Muscle of leg (tissue), 11 donors: ENCODE results near the gene STOM. TPM values are rescaled to one million over a fixed set of nuclear protein-coding genes. Genes with fewer than 3 reads are reported as not detected.
"Not testable (repeated sequence)": the region's sequence is repeated elsewhere in the genome, so short reads cannot be mapped to it uniquely, and the experiment has no call there.

ENCODE experiments used
- DNase-seq: peaks from one replicate; pipeline ENCODE4 v3.0.0; 2013
- H3K27ac ChIP-seq: one replicate; pipeline ENCODE4 v1.5.1; 2013; ENCODE audit warnings: mild to moderate bottlenecking, low read length, control low read depth
- H3K27me3 ChIP-seq: one replicate; pipeline ENCODE4 v1.6.1; 2013; ENCODE audit warnings: low read length; ENCODE audit not compliant: control insufficient read depth, insufficient read depth
- H3K36me3 ChIP-seq: one replicate; pipeline ENCODE4 v1.6.1; 2013; ENCODE audit warnings: low read length; ENCODE audit not compliant: control insufficient read depth, insufficient read depth
- H3K4me1 ChIP-seq: one replicate; pipeline ENCODE4 v1.6.1; 2013; ENCODE audit warnings: low read length; ENCODE audit not compliant: control insufficient read depth, insufficient read depth
- H3K4me3 ChIP-seq: one replicate; pipeline ENCODE4 v1.5.1; 2013; ENCODE audit warnings: low read length, control low read depth
- H3K9me3 ChIP-seq: replicated peaks from 2 replicates; pipeline ENCODE4 v1.6.1; 2013; ENCODE audit warnings: low read depth, low read length; ENCODE audit not compliant: control insufficient read depth
- WGBS: methylation state at CpG from one replicate; pipeline ENCODE4 v1.1.5; 2013; ENCODE audit warnings: missing lambda C conversion rate; ENCODE audit not compliant: insufficient coverage; 5-methylcytosine and 5-hydroxymethylcytosine counted together
- polyA plus RNA-seq, 8 donors: library from polyadenylated mRNA; unstranded; fragments of 120-200 nt; gene quantifications; one replicate each; pipeline versions ENCODE4 v1.2.1 to v1.2.3, GENCODE V29; 2013; ENCODE audit warnings: inconsistent platforms in 1 of 8, low replicate concordance in 1 of 8; ENCODE audit not compliant: insufficient read length in 8 of 8, insufficient read depth in 1 of 8
- total RNA-seq: library from RNA; stranded (reverse); fragments of 120-200 nt; gene quantifications from one replicate; pipeline ENCODE4 v1.2.4, GENCODE V29; 2013

The STOM gene
- total and polyA plus RNA-seq, 9 donors = 51.7 to 94.5 (median 76.0) TPM

GRCh38 chr9:121294866-121295661, 75.0 kb downstream of the STOM start:
- Histone ChIP-seq H3K36me3 (peaks cover 10% of the 10 kb centered on the region), H3K4me1 (peaks cover 48% of the 10 kb centered on the region), H3K27ac (peak overlapping the region; percentile 83), H3K27me3 (no peaks in the 10 kb centered on the region), H3K9me3 (no peaks in the 10 kb centered on the region), H3K4me3 (no peak overlapping the region)
- WGBS = 38% methylated on average over 3 of the region's 13 CpGs
- DNase-seq = peak; percentile 97

- Histone ChIP-seq H3K4me1 (peaks cover 53% of the 10 kb centered on the region), H3K36me3 (peaks cover 10% of the 10 kb centered on the region), H3K9me3 (no peaks in the 10 kb centered on the region), H3K4me3 (no peak overlapping the region), H3K27ac (peak overlapping the region; percentile 54), H3K27me3 (no peaks in the 10 kb centered on the region)
- 35% methylated on average over 3 of the region's 6 CpGs for WGBS
- peak; percentile 63 for DNase-seq
Measured at GRCh38 chr9:121294151-121294743, 75.8 kb downstream of the STOM start.

GRCh38 chr9:121292801-121293241, 77.2 kb downstream of the STOM start:
- peaks cover 53% of the 10 kb centered on the region for H3K4me1 ChIP-seq
- 90% methylated on average over 4 of the region's 6 CpGs for WGBS
- no peaks in the 10 kb centered on the region for H3K9me3 ChIP-seq
- no peak overlapping the region for H3K27ac ChIP-seq
- peaks cover 16% of the 10 kb centered on the region for H3K36me3 ChIP-seq
- H3K4me3 ChIP-seq = no peak overlapping the region
- no peak for DNase-seq
- H3K27me3 ChIP-seq = no peaks in the 10 kb centered on the region

DNA sequence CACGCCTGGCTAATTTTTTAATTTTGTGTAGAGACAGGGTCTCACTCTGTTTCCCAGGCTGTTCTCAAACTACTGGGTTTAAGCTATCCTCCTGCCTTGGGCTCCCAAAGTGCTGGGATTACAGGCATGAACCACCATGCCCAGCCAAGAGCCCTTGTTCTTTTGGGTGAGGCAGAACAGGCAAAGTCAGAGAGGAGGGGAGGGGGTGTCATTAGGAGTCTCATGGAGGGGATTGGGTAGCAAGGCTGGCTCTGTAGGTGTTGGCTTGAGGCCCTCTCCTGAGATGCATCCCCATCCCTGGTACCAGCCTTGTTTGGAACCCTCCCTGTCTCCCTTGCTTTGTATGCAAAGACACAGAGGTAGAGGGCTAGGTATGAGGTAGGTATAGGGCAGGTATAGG, 78.0 kb downstream of the STOM start:
- H3K4me1 ChIP-seq = peaks cover 60% of the 10 kb centered on the region
- WGBS = 100% methylated on average over 1 of the region's 1 CpG
- DNase-seq = no peak
- peaks cover 16% of the 10 kb centered on the region for H3K36me3 ChIP-seq
- H3K9me3 ChIP-seq = no peaks in the 10 kb centered on the region
- H3K27me3 ChIP-seq = no peaks in the 10 kb centered on the region
- H3K27ac ChIP-seq = no peak overlapping the region
- no peak overlapping the region for H3K4me3 ChIP-seq

DNA sequence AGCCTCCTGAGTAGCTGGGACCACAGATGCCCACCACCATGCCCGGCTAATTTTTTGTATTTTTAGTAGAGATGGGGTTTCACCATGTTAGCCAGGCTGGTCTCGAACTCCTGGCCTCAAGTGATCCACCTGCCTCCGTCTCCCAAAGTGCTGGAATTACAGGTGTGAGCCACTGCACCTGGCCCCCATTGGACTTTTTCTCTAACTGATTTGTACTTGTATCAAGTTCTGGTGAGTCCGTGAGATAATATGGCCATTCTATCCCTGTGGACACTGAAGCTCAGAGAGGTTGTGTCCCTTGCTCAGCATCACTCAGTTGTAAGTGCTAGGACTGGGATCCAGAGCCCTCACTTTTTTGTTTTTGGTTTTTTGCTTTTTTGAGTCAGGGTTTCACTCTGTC, 78.5 kb downstream of the STOM start:
- 93% methylated on average over 3 of the region's 4 CpGs for WGBS
- H3K36me3 ChIP-seq = peaks cover 15% of the 10 kb centered on the region
- not testable (repeated sequence) for H3K4me3 ChIP-seq, DNase-seq, H3K27me3 ChIP-seq, H3K9me3 ChIP-seq, H3K27ac ChIP-seq
- H3K4me1 ChIP-seq = peaks cover 61% of the 10 kb centered on the region

- H3K27me3 ChIP-seq = no peaks in the 10 kb centered on the region
- 41% methylated on average over 4 of the region's 7 CpGs for WGBS
- peak overlapping the region; percentile 98 for H3K27ac ChIP-seq
- DNase-seq = no peak
- H3K4me3 ChIP-seq = no peak overlapping the region
- no peaks in the 10 kb centered on the region for H3K9me3 ChIP-seq
- H3K4me1 ChIP-seq = peaks cover 64% of the 10 kb centered on the region
- peaks cover 11% of the 10 kb centered on the region for H3K36me3 ChIP-seq
Measured at GRCh38 chr9:121289772-121290370, 80.2 kb downstream of the STOM start.

GRCh38 chr9:121289026-121289771, 80.9 kb downstream of the STOM start:
- peak; percentile 87 for DNase-seq
- H3K4me1 ChIP-seq = peaks cover 65% of the 10 kb centered on the region
- peaks cover 11% of the 10 kb centered on the region for H3K36me3 ChIP-seq
- H3K27ac ChIP-seq = peak overlapping the region; percentile 98
- WGBS = 43% methylated on average over 2 of the region's 10 CpGs
- no peaks in the 10 kb centered on the region for H3K9me3 ChIP-seq
- no peaks in the 10 kb centered on the region for H3K27me3 ChIP-seq
- no peak overlapping the region for H3K4me3 ChIP-seq

Other genes starting within 250 kb of the STOM start
- 28.3 TPM for gene RAB14, start 168.4 kb downstream of the STOM start, total RNA-seq
- 10 to 100 TPM; 48.2 to 63.4 (median 51.8) TPM for gene RAB14, start 168.4 kb downstream of the STOM start, polyA plus RNA-seq
- gene GSN, start 102.1 kb downstream of the STOM start, total RNA-seq = 422 TPM
- 100 to 1,000 TPM; 269 to 367 (median 304) TPM for gene GSN, start 102.1 kb downstream of the STOM start, polyA plus RNA-seq
- gene GGTA1, start 129.6 kb upstream of the STOM start, total RNA-seq = 9.9 TPM
- gene GGTA1, start 129.6 kb upstream of the STOM start, polyA plus RNA-seq = 10 to 100 TPM in 5 of 8 donors, 1 to 10 TPM in 3; 8.6 to 14.7 (median 11.0) TPM